Cardiac septum (tissue), 1 donor: ENCODE data around the gene CDKN2AIPNL. TPM values are rescaled to one million over a fixed set of nuclear protein-coding genes. Genes with fewer than 3 reads are reported as not detected.
A peak's percentile ranks its signal among the peaks of the same experiment; 100 is the strongest.

Experiments
- DNase-seq: peaks from one replicate; pipeline ENCODE4 v3.0.0-alpha.2; 2020; ENCODE audit warnings: low spot score
- intact Hi-C: fragments of 100-400 bp; cut with DNase I; formaldehyde crosslinking; loops from one replicate; pipeline ENCODE4 v1.14.0; 2022
- long read RNA-seq: library from polyadenylated mRNA; unstranded; transcript quantifications from one replicate; pipeline ENCODE4 v2.0.0, GENCODE V29; 2021
- total RNA-seq: library from RNA; stranded (reverse); fragmentation: NEBNext Ultra II Directional; extraction: Animal tissue kit (Norgen Biotek cat#: 25700); gene quantifications from one replicate; pipeline ENCODE4 v1.2.1, GENCODE V29; 2021
- donor health status: DM: no; HTN: no; CAD: no.

CDKN2AIPNL gene, protein sequence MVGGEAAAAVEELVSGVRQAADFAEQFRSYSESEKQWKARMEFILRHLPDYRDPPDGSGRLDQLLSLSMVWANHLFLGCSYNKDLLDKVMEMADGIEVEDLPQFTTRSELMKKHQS
- 27.2 TPM for total RNA-seq
- long read RNA-seq, transcript CDKN2AIPNL-202 (3 exons, 1,223 nt) = major isoform, 61 of 63 reads
- long read RNA-seq, partial matches to known transcripts = 0 of 63 reads
- long read RNA-seq, other reads (novel, unspliced or antisense) = 2 of 63 reads

DNA sequence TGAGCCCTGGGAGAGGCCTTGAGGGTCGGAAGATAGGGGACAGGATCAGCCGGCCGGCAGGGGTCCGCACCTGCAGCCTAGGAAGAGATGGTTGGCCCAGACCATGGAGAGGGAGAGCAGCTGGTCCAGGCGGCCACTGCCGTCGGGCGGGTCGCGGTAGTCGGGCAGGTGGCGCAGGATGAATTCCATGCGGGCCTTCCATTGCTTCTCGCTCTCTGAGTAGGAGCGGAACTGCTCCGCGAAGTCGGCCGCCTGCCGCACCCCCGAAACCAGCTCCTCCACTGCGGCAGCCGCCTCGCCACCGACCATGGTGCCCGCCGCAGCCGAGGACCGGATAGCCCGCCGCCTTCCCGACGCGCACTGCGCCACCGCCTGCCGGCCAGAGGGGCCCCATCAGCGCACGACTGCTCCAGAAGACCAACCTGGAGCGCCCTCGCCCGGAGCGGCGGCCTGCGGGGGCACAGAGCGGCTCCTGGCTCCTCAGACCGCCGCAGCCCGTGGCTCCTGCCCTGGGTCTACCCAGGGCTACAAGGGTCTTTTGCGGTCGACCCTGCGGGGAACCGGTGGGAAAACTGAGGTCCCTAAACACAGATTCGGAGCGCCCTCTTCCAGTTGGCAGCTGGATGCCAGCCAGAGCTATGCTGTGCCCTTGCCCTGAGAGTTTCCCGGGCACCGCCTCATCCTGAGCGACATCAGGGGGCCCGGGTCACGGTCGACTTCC, at the start of gene CDKN2AIPNL:
CDKN2AIPNL (minus strand) TSS at position 336 of the 721 bp plus-strand sequence; CDS start at position 309, 27 bp downstream.
- peak; percentile 96 for DNase-seq
- intact Hi-C loops = loop anchor here (1.0 to 5.0 kb wide), 7 partner anchors 25 to 169 kb away; no protein-coding TSS in a partner anchor

DNA sequence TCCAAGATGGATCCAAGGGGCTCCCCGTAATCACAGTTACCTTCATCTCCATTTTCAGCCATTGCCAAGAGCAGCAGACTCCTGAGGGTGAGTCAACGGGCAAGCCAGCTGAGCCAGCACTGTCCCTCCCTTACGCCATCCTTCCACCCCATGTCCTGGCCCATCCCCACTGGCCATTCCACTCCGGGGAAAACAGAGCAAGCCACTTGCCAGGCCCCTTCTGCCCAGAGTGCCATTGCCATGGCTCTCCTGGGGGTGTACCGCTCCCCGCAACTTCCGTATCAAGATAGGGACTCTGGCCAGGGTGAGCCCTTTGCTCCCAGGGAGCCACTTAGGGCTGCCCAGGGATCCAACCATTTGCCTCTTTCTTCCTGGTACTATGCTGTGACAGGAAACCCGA, 48.9 kb upstream of the CDKN2AIPNL start:
- peak; percentile 68 for DNase-seq
- intact Hi-C loops = no loop called here

DNA sequence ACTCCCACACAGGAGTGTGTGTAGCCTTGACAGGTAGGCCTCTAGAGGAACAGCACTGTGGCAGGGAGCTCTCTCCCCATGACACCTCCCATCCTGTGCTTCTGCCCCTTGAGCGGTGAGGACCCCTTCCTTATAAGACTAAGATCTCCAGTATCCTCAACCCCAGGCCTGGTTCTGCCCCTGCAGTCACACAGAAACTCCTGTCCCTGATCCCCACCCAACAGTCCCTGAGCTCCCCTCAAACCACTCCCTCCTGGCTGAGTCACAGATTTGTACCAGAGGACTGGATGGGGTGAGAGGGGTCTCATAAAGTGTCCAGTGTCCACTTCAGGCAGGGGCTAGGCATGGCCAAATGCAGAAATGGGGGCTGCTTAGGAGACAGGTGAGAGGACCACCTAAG, 47.8 kb upstream of the CDKN2AIPNL start:
- peak; percentile 62 for DNase-seq
- intact Hi-C loops = no loop called here

DNA sequence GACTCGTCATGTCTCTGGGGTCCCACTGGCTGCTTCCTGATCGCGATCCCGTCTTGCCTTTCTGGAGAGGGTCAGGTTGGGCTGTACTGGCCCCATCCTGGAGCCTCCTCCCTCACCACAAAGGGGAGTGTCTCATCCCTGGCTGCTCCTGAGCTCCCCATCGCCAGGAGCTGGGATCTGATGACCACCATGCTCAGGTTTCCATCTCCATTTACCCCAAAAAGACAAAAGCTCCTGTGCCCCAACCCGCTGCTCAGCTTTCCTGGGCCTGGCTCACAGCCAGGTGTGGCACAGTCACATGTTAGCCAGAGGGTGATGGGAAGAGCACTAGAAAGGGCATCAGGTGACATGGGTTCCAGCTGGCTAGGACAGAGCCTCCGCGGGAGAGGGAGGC, 47.3 kb upstream of the CDKN2AIPNL start:
- intact Hi-C loops = no loop called here
- peak; percentile 70 for DNase-seq

DNA sequence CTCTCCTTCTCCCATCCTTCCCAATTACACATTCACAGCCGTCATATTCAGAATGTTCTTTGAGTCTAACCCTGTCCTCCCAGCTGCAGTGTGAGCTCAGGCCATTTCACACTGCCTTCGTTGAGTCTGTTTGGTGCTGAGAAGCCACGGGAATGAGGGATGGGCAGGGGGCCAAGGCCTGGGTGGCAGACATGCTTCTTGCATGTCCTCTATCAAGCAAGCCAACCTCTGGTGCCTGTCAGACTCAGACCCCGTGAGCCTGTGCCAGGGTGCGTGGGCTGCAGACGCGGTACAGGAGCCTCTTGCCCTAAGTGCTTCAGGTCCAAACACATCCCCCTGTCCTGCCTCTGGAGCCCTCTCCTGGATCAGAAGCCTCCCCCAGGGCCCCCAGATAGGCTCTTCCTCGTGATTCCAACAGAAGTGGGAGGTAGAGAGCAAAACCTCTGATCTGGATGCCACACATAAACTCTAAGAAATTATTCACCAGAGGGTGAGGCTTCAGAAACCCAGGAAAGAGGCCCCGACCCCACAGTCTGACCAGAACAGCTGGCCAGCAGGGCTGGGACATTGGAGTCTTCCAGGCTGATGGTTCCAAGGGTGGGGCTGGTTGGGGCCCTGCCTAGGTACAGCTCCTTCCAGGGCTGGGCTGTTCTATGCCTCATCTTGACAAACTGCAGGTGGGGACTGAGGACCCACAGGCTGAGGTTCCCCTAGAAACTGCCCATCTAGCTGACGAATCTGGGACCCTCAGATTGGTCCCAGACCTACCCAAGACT, 46.7 kb upstream of the CDKN2AIPNL start:
- intact Hi-C loops = no loop called here
- DNase-seq = peak; percentile 85

DNA sequence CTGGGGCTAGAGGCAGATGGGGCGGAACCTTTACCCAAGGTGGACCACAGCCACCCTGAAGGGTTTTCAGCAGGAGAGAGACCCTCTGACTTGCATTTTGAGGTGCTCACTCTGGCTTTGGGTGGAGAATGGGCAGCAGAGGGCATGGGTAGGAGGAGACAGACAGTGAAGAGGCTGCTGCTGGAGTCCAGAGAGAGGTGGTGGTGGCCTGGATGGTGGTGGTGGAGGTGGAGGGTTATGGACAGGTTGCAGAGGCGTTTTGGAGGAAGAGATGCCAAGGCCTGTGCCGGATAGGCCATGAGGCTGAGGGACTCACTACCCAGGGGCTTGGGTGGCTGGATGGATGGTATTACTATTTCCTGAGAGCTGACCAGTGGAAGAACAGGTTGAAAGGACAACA, 46.1 kb upstream of the CDKN2AIPNL start:
- peak; percentile 54 for DNase-seq
- intact Hi-C loops = no loop called here

DNA sequence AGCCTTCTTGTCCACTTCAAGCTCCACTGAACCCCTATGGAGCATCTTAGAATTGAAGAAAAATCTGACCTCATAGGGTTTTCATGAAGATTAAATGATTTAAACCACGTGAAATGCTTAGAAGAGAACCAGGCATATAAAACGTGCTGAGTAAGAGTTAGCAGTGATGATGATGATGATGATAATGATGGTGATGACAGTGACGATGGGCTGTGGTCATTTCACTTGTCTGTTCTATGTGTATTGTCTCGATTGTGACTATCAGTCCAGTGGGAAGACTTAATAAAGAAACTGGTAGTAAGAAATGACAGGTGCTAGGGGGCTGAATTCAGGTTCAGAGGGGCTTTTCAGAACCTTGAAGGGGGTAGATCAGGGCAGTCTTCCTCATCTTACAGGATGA, 45.1 kb upstream of the CDKN2AIPNL start:
- intact Hi-C loops = no loop called here
- no peak for DNase-seq

DNA sequence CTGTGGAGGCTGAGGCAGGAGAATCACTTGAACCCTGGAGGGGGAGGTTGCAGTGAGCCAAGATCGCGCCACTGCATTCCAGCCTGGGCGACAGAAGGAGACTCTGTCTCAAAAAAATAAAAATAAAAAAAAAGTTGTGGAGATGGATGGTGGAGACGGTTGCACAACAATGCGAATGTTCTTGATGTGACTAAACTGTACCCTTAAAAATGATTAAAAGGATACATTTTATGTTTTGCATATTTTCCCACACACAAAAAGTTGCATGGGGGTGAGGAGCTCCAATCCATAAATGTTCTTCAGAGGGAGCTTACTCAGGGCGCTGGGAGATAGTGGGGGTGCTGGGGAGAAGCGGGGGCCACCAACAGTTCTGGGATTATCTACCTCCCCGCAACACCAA, 43.8 kb upstream of the CDKN2AIPNL start:
- intact Hi-C loops = no loop called here
- peak; percentile 6 for DNase-seq

DNA sequence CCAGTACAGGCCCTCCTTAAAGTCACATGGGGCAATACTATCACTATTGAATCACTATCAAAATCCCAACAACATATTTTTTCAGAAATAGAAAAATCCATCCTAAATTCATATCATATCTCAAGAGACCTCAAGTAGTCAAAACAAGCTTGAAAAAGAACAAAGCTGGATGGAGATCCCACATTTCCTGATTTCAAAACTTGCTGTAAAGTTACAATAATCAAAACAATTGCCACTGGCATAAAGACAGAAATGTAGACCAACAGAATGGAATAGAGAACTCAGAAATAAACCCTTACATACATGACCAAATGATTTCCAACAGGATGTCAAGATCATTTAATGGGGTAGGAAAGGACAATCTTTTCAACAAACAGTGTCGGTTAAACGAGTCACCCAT, 41.3 kb upstream of the CDKN2AIPNL start:
- intact Hi-C loops = no loop called here
- DNase-seq = no peak

DNA sequence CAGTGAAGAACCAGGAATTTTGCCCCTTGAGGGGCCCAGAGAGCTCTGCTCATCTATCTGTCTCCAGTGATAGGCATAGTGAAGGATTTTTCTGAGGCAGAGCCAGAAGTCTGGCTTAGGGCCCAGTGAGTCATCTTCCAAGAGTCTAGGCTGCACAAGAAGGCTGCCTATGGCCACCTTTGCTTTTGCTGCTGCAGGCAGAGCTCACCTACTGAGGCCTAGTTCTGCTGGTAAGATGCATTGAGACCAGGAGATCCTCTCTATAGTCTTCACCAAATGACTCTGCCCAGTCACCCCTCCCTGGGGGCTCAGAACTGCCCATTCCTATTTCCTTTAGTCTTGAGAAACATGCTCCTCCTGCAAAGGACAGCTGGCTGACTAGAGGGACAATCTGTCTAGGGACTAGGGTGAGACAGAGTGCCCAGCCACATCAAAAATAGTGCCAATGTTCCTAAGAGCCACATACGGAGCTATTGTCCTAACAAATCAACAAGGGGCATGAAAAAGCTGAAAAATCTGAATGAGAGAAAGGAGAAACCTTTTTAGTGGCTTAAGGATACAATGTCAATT, 40.3 kb upstream of the CDKN2AIPNL start:
- intact Hi-C loops = no loop called here
- DNase-seq = peak; percentile 72

DNA sequence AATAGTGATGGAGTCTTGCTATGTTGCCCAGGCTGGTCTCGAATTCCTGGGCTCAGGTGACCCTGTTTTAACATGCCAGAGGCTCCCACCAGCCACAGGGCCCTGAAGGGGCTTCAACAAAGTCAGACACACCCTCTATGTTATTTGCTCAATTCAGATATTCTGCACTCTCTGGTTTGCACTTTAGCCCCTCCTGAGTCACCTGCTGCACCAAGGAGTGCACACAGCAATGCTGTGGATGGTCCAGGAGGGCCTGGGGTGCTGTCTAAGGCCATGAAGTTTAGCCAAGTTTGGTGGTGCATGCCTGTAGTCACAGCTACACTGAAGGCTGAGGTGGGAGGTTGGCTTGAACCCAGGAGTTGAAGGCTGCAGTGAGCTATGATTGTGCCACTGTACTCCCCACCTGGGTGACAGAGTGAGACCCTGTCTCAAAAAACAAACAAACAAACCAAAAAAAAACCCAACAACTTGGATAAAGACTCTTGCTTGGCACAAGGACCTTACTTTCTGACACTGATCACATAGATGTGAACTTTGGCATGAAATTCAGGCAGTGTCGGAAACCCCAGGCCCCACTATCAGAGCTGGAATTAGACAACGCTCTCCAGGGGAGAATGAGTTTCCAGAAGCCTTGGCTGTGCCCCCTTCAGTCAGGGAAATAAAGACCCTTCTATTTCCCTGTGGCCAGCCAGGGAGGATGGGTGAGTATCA, 39.7 kb upstream of the CDKN2AIPNL start:
- intact Hi-C loops = no loop called here
- DNase-seq = peak; percentile 19

DNA sequence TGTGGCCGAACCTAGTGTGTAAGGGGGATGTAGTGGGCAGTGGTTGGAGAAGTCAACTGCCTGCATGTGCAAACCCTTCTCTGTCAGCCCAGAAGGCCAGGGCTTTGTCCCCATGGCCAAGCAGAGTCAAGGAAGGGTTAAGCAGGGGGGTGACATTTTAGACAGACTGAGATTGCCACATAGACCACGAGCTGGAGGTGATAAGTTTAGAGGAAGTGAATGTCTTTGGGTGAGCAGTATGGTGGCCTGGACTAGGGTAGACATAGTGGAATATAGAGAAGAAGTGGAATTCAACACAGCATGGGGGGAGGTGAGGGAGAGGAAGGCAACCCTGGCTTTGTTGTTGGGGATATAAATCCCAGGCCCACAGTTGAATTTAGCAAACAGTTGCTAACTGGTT, 38.7 kb upstream of the CDKN2AIPNL start:
- DNase-seq = peak; percentile 20
- intact Hi-C loops = no loop called here

DNA sequence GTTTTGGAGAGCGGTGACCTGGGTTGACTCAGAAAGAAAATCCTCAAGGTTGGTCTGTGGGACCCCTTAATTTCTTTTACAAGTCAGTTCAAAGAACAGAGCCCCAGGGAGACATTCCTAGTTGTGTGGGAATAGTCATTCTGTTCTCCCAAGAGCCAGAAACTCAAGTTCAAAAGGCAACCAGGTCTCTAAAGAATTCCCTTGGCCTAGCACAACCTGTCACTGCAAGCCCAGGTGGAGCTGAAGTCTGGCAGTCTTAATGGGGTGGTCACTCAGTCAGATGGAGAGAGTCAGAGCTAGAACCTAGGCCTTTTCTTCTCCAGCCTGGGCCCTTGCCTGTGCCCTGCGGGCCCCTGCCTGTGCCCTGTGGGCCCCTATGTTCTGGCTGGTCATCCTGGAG, 37.5 kb upstream of the CDKN2AIPNL start:
- intact Hi-C loops = no loop called here
- peak; percentile 66 for DNase-seq

DNA sequence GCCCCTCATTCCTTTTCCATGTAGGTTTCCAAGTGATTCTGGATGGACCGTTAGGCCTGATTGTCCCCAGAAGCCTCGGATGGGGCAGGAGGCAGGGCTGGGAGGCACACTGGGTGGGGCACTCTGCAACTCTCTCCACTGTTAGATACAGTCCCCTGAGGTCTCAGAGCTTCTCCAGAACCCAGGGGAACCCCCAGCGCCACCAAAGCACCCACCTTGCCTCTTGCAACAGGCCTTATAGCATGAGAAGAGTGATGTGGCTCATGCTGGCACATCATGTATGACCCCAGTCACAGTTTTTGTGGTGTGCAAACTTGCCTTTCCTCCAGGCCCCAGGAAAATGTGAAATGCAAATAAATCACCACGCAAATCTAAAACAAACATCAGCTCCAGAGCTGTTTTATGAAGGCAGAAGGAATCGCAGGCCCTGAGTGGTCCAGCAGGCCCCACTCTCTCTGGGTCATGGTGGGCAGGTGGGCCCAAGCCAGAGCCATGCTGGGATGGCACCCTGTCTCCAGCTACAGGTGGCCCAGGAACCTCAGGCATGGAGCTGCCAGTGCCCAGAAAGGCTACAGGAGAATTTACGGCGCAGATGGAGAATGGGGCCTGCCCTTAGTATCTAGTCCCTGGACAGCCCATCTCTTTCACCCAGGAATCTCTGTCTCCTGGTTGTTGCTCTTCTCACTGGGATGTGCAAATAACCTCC, 36.3 kb upstream of the CDKN2AIPNL start:
- intact Hi-C loops = no loop called here
- DNase-seq = peak; percentile 62

DNA sequence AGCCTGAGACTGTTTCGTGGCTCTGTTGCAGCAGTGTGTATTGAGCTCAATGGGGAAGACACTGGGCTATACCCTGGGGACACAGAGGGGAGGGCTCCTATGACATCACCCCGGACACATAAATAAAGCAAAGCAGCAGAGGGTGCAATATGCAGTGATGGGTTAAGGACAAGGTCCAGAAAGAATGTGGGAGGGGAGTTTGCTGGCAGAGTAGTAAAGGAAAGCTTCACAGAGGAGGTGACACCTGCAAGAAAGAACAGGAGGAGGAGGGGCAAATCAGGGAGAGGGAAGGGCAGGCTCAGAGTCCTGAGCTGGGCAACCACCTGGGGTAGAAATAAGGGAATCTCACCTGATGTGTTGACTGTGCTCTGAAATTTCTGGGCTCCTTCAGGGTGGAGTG, 35.3 kb upstream of the CDKN2AIPNL start:
- no peak for DNase-seq
- intact Hi-C loops = no loop called here

DNA sequence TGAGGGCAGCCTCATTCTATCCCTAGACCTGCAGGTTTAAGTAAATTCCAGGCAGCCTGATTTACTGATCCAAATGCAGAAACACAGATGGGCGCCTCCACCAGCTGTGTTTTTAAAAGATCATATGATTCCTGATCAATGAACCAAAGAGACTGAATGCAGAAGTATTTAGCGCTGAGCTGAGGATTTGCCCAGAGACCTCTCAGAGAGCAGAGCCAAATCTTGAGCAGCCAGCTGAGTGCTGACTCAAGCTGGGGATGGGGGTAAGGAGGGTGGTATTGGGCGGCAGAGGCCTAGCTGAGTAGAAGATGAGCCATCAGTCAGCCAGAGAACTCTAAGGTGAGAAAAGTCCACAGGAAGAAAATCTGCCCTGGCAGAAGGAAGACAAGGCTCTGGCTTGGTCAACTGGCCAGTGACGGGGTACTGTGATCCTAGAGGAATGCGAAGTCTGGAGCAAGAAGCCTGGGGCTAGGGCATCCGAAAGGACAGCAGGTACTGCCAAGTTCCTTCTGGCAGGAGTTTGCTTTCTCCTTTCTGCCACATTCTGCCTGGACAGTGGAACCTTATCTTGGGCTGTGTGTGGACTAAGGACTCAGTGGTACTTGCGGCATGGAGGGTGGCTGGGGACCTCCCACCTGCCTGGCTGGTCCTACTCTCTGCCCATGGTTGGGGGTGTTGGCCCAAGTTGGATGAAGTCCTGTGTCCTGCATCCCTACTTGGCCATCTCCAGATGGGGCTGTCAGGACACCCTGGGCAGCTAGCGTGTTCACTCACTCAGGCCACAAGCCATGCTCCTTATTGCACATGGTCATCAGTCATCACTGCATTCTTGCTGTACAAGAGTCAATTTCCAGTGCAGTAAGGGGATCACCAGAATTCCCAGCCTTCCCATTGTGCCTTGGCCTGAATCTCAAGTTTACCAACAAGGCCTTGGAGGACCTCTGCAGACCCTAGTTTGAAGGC, 34.5 kb upstream of the CDKN2AIPNL start:
- intact Hi-C loops = no loop called here
- no peak for DNase-seq

DNA sequence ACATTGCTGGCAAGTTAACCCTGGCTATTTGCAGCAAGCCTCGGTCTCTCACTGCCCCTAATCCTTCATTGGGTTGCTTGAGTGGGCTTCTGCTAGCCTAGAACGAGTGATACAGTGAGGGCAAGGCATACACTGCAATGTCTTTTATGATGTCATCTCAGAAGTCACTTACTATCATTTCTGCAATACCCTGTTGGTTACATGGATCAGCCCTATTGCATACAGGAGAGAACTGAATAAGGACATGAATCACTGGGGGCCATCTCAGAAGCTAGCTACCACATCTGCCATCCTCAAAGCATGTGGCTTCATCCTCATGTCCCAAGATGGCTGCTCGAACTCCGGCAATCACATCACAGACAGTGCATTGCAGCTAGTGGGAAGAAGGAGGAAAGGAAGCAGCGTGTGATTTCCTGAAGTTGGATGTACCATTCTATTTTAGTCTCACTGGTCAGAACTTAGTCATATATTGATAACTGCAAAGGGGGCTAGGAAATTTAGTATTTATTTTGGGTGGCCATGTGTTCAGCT, 33.3 kb upstream of the CDKN2AIPNL start:
- intact Hi-C loops = no loop called here

More for the DNA sequence above, 33.3 kb upstream of the CDKN2AIPNL start:
- DNase-seq = peak; percentile 17
